Measurements from ENCODE around the gene RUNX2.

GRCh38 chr6:45591306-45591705 is 263.2 kb downstream of the RUNX2 start:
- TF ChIP-seq ZNF398 (tag by site-specific recombination; IDR thresholded peaks at IDR 0.05) (no peak), OSR2 (tag by site-specific recombination; IDR thresholded peaks at IDR 0.05) (no peak), ZXDB (tag by site-specific recombination; IDR thresholded peaks at IDR 0.05) (no peak), ZNF555 (tag by site-specific recombination; conservative IDR thresholded peaks at IDR 0.05) (no peak), KLF16 (tag by site-specific recombination; IDR thresholded peaks at IDR 0.05) (no peak), CTCF (tag by site-specific recombination; IDR thresholded peaks at IDR 0.05) (no peak), ZNF658 (tag by site-specific recombination; IDR thresholded peaks at IDR 0.05) (no peak), KLF9 (tag by site-specific recombination; IDR thresholded peaks at IDR 0.05; ENCODE audit: low read depth) (no peak)
